ENCODE measurements around the gene GOSR1.
"Not testable (repeated sequence)": the region's sequence is repeated elsewhere in the genome, so short reads cannot be mapped to it uniquely, and the experiment has no call there.

The GOSR1 gene

DNA sequence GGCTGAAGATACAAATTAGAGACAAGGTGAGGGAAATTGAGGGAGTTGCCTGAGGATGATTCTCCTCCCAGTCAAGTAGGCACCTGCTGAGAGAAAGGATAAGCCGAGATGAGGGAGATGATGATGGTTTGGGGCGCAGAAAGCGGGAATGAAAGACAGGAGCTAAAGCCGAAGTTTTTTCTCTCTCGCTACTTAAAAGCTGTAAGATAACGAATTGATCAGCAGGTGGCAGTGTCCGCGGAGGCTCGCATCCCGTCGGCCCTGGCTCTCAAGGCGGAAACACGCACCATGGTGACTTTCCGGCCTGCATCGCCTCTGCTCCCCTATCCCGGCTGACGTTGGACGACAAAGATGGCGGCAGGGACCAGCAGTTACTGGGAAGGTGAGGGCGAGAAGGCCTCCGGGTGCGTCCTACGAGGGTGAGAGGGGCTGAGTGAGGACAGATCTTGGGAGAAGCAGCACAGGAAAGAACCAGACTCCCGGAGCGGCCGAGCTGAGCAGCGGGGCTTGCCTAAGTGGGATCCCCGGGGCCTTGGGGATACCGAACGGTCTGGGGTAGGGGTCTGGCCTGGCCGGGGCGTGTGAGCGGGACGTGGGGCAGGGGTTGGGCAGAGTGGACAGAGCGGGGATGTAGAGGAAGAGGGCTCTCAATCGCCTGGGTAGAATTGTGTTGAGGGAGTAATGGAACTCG, at the start of gene GOSR1:
Gene GOSR1 (plus strand): TSS at position 326 of the 691 bp plus-strand sequence. CDS start 26 bp downstream, at position 352.
- DNase-seq (ENCODE audit: low read depth) = peak; percentile 96
- TF ChIP-seq, protein P1, sequence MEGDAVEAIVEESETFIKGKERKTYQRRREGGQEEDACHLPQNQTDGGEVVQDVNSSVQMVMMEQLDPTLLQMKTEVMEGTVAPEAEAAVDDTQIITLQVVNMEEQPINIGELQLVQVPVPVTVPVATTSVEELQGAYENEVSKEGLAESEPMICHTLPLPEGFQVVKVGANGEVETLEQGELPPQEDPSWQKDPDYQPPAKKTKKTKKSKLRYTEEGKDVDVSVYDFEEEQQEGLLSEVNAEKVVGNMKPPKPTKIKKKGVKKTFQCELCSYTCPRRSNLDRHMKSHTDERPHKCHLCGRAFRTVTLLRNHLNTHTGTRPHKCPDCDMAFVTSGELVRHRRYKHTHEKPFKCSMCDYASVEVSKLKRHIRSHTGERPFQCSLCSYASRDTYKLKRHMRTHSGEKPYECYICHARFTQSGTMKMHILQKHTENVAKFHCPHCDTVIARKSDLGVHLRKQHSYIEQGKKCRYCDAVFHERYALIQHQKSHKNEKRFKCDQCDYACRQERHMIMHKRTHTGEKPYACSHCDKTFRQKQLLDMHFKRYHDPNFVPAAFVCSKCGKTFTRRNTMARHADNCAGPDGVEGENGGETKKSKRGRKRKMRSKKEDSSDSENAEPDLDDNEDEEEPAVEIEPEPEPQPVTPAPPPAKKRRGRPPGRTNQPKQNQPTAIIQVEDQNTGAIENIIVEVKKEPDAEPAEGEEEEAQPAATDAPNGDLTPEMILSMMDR (conservative IDR thresholded peaks at IDR 0.05; ENCODE audit: control insufficient read depth, insufficient read depth, low read depth, low read length) = peak; percentile 70
- H3K4me3 ChIP-seq (ENCODE audit: control insufficient read depth, low read depth, low read length) = peak within 1 kb of the TSS; percentile 97

DNA sequence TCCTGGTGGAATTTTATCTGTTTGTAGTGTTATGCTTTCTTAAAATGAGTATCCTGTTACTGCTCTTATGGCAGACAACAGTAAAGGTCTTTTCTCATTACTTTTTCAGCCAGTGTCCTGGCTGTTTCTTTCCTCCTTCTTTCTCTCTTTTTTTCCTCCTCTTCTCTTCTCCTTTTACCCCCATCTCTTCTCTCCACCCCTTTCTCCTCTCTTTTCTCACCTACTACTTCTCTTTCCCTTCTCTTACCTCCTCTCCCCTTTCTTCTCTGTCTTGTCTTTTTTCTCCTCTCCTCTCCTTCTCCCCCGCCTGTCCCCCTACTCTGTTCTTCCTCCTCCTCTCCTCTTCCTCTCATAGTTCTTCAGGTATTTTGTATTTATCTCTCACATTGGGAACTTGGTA, 49.6 kb upstream of the GOSR1 start:
- TF ChIP-seq, protein P1 (conservative IDR thresholded peaks at IDR 0.05; ENCODE audit: control insufficient read depth, insufficient read depth, low read depth, low read length) = no peak
- DNase-seq (ENCODE audit: low read depth) = no peak
- H3K4me3 ChIP-seq (ENCODE audit: control insufficient read depth, low read depth, low read length) = no peak overlapping the region

DNA sequence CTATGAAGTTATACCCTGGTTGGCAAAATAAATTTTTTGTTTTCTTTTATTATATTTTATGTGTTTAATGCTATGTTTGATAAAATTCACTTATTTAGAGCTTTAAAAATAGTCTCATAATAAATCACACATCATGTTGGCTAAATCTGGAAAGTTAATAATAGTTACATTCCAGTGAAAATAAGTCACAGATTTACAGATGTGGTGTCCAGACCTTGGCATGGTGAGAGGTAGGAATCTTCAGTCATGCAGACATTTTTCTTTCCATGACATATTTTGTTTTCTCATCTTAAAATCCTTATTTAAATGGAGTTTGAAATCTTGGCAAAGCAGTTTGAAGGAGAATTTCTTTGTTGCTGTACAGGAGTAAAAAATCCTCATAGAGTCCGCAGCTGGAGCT, 48.1 kb upstream of the GOSR1 start:
- peak; percentile 64 for DNase-seq (ENCODE audit: low read depth)
- TF ChIP-seq, protein P1 (conservative IDR thresholded peaks at IDR 0.05; ENCODE audit: control insufficient read depth, insufficient read depth, low read depth, low read length) = no peak
- H3K4me3 ChIP-seq (ENCODE audit: control insufficient read depth, low read depth, low read length) = no peak overlapping the region

DNA sequence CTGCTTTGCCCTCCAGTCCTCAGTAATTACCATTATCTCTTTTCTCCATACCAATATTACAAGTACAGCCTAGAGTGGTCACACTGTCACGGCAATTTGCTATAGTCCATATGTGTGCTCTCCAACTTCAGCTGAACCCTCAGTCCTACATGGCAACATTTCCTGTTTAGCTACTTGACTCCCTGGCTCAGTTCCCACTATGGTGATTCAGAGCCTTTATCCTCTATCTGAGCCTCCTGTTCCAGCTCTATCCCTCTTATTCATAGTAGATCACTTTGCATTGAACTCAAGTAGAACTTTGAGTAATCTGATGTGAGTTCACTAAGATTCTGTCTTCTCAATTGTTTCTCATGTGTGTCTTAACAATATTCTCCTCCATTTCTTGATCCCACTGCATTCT, 43.7 kb upstream of the GOSR1 start:
- peak; percentile 94 for DNase-seq (ENCODE audit: low read depth)

DNA sequence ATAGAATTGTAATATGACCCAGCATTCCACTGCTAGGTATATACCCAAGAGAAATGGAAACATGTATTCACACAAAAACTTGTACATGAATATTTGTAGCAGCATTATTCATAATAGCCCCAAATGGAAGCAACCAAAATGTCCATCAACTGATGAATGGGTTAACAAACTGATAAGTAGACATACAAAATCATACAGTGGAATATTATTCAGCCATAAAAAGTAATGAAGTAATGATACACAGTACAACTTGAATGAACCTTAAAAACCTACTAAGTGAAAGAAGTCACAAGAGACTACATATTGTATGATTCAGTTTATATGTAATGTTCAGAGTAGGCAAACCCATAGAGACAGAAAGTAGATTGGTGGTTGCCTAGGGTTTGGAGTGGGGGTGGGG, 40.5 kb upstream of the GOSR1 start:
- TF ChIP-seq, protein P1 (conservative IDR thresholded peaks at IDR 0.05; ENCODE audit: control insufficient read depth, insufficient read depth, low read depth, low read length) = no peak
- no peak overlapping the region for H3K4me3 ChIP-seq (ENCODE audit: control insufficient read depth, low read depth, low read length)
- no peak for DNase-seq (ENCODE audit: low read depth)

More for the DNA sequence above, 43.7 kb upstream of the GOSR1 start:
- no peak overlapping the region for H3K4me3 ChIP-seq (ENCODE audit: control insufficient read depth, low read depth, low read length)
- TF ChIP-seq, protein P1 (conservative IDR thresholded peaks at IDR 0.05; ENCODE audit: control insufficient read depth, insufficient read depth, low read depth, low read length) = no peak

DNA sequence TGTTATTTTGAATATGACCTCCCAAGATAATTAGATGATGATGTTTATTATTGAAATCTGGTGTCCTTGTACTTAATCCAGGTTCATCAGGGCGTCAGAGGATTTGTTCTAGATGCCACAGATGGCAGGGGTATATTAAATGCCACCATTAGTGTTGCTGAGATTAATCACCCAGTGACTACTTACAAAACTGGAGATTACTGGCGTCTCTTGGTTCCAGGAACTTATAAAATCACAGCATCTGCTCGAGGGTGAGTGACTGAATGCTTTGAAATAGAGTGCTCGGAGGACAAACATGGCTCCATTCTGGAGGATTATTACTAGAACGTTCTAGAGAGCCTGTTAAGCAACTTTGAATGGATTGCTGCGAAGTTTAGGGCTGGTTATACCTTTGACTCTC, 33.5 kb upstream of the GOSR1 start:
- TF ChIP-seq, protein P1 (conservative IDR thresholded peaks at IDR 0.05; ENCODE audit: control insufficient read depth, insufficient read depth, low read depth, low read length) = no peak
- no peak for DNase-seq (ENCODE audit: low read depth)
- H3K4me3 ChIP-seq (ENCODE audit: control insufficient read depth, low read depth, low read length) = no peak overlapping the region

DNA sequence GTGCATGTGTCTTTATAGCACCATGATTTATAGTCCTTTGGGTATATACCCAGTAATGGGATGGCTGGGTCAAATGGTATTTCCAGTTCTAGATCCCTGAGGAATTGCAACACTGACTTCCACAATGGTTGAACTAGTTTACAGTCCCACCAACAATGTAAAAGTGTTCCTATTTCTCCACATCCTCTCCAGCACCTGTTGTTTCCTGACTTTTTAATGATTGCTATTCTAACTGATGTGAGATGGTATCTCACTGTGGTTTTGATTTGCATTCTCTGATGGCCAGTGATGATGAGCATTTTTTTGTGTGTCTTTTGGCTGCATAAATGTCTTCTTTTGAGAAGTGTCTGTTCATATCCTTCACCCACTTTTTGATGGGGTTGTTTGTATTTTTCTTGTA, 30.6 kb upstream of the GOSR1 start:
- DNase-seq (ENCODE audit: low read depth); H3K4me3 ChIP-seq (ENCODE audit: control insufficient read depth, low read depth, low read length): not testable (repeated sequence)
